Skeletal muscle satellite cell (primary cell): ENCODE data around the gene HDGFL3.
"Not testable (repeated sequence)": the region's sequence is repeated elsewhere in the genome, so short reads cannot be mapped to it uniquely, and the experiment has no call there.

Experiments used
- H3K27me3 ChIP-seq: 2 replicates; pipeline ENCODE4 v1.7.0; 2013; ENCODE audit warnings: low read length; ENCODE audit not compliant: control insufficient read depth, insufficient read depth
- H3K36me3 ChIP-seq: 2 replicates; pipeline ENCODE4 v1.7.0; 2013; ENCODE audit warnings: mild to moderate bottlenecking, control low read depth, low read length; ENCODE audit not compliant: insufficient read depth
- H3K4me1 ChIP-seq: 2 replicates; pipeline ENCODE4 v1.7.0; 2013; ENCODE audit warnings: low read length; ENCODE audit not compliant: control insufficient read depth, insufficient read depth
- H3K4me2 ChIP-seq: 2 replicates; pipeline ENCODE4 v1.7.0; 2013; ENCODE audit warnings: mild to moderate bottlenecking, low read length
- H3K4me3 ChIP-seq: 2 replicates; pipeline ENCODE4 v1.7.0; 2013; ENCODE audit warnings: low read length
- H3K9ac ChIP-seq: 2 replicates; pipeline ENCODE4 v1.7.0; 2013; ENCODE audit warnings: mild to moderate bottlenecking, low read depth, low read length, moderate library complexity
- H3K9me3 ChIP-seq: replicated peaks from 2 replicates; pipeline ENCODE4 v1.7.0; 2013; ENCODE audit warnings: mild to moderate bottlenecking, control low read depth, low read length

Gene HDGFL3

DNA sequence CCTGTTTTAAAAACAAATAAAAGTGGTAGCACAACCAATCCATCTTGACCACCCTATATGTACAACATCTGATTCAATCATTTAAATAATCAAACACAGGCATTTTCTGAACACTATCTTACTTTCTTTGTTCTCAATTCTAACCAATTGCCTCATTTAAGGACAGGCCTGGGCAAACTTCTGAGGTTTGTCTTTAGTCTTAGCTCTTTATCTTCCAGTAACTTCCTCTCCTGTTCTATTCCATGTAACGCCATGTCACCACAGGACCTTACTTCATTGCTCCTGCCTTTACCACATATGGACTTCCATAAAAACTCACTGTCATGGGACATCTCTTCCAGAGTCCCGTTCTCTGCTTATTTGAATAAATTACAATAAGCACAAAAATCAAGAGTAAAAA, 14.9 kb downstream of the HDGFL3 start:
- Histone ChIP-seq H3K36me3 (no peaks in the 10 kb centered on the region), H3K4me1 (no peaks in the 10 kb centered on the region), H3K9ac (no peak overlapping the region), H3K4me2 (no peak overlapping the region), H3K9me3 (no peaks in the 10 kb centered on the region), H3K27me3 (no peaks in the 10 kb centered on the region), H3K4me3 (no peak overlapping the region)

- Histone ChIP-seq H3K9ac (no peak overlapping the region), H3K36me3 (no peaks in the 10 kb centered on the region), H3K4me1 (no peaks in the 10 kb centered on the region), H3K4me2 (no peak overlapping the region), H3K27me3 (no peaks in the 10 kb centered on the region), H3K9me3 (no peaks in the 10 kb centered on the region), H3K4me3 (no peak overlapping the region)
Measured at GRCh38 chr15:83190450-83190849, 17.2 kb downstream of the HDGFL3 start.

DNA sequence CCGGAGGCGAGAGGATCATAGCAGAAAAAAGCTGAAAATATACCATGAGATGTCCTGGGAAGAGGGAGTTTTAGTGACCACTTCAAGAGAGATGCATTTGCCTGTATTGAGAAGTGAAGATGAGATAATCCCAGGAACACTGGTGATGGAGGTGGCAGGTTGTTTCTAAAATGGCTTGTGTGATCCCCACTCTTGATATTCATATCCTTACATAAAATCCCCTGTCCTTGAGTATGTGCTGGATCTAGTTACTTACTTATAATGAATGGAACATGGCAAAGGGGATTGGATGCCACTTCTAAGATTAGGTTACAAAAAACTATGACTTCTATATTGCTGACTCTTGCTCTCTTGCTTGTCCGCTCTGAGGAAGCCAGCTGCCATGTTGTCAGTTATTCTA, 22.1 kb downstream of the HDGFL3 start:
- Histone ChIP-seq H3K4me3 (no peak overlapping the region), H3K9ac (no peak overlapping the region), H3K36me3 (no peaks in the 10 kb centered on the region), H3K27me3 (no peaks in the 10 kb centered on the region), H3K4me1 (no peaks in the 10 kb centered on the region), H3K4me2 (no peak overlapping the region), H3K9me3 (no peaks in the 10 kb centered on the region)

DNA sequence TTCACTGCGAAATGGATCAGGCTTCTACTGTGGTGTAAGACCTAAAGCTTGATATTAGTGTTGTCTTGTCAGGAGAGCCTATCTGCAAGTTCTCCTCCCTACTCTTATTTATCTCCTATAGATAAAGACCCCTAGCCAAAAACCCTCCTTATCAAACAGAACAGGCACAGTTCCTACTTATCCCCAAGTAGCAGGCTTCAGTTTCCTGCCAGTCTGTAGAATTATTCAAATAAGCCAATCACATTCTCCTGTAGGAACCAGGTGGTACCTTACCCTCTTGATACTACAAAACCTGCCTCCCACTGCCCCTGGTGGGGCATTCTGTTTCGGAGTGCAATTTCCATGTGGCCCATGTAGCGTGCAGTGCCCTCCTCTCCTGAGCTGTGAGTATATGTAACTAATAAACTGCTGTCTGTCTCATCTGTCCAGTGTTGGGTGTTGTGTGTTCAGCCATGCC, 28.7 kb downstream of the HDGFL3 start:
- Histone ChIP-seq H3K4me3 (no peak overlapping the region), H3K36me3 (no peaks in the 10 kb centered on the region), H3K9me3 (no peaks in the 10 kb centered on the region), H3K27me3 (no peaks in the 10 kb centered on the region), H3K9ac (no peak overlapping the region), H3K4me2 (no peak overlapping the region), H3K4me1 (no peaks in the 10 kb centered on the region)

DNA sequence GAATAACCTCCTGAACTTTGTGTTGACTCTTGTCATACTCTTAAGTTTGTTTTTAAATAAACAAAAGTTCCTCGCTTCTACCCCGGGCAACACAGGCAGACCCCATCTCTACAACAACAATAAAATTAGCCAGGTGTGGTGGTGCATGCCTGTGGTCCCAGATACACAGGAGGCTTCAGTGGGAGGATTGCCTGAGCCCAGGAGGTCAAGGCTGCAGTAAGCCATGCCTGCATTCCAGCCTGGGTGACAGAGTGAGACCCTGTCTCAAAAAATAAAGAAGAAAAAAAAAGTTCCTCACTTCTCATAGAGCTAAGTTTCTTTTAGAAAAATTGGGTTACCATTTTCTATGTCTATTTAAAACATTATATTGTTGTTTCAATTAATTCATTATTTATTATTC, 29.2 kb downstream of the HDGFL3 start:
- Histone ChIP-seq H3K4me1 (no peaks in the 10 kb centered on the region), H3K4me2 (no peak overlapping the region), H3K36me3 (no peaks in the 10 kb centered on the region), H3K9ac (no peak overlapping the region), H3K27me3 (no peaks in the 10 kb centered on the region), H3K9me3 (no peaks in the 10 kb centered on the region), H3K4me3 (no peak overlapping the region)

DNA sequence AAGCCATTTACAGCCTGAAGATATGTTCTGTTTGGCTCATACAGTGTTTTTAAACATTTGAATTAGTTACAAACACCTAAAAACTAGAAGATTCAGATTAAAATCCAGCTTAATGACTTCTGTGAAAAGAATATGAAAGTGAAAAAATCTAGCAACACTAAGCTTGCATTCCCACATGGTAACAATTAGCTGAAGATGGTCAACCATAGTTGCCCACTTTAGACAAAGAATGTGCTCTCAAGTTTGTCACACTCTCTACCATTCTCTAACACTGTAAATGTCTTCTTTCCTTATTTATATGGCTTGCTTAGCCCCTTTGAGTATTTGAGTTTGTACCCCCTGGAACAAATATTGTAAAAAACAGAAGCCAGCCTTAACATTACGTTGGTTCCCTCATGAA, 32.7 kb downstream of the HDGFL3 start:
- Histone ChIP-seq H3K27me3 (no peaks in the 10 kb centered on the region), H3K4me3 (no peak overlapping the region), H3K9me3 (no peaks in the 10 kb centered on the region), H3K4me1 (peaks cover 6% of the 10 kb centered on the region), H3K9ac (no peak overlapping the region), H3K4me2 (no peak overlapping the region), H3K36me3 (no peaks in the 10 kb centered on the region)

GRCh38 chr15:83170474-83171165, 37.0 kb downstream of the HDGFL3 start:
- Histone ChIP-seq H3K4me1 (peaks cover 6% of the 10 kb centered on the region), H3K9me3 (no peaks in the 10 kb centered on the region), H3K4me3 (no peak overlapping the region), H3K27me3 (no peaks in the 10 kb centered on the region), H3K9ac (no peak overlapping the region), H3K4me2 (no peak overlapping the region), H3K36me3 (no peaks in the 10 kb centered on the region)

- not testable (repeated sequence) for H3K27me3 ChIP-seq, H3K36me3 ChIP-seq, H3K9me3 ChIP-seq, H3K4me3 ChIP-seq, H3K4me2 ChIP-seq, H3K9ac ChIP-seq
- H3K4me1 ChIP-seq = peaks cover 14% of the 10 kb centered on the region
Measured at GRCh38 chr15:83169576-83169975, 38.0 kb downstream of the HDGFL3 start.

DNA sequence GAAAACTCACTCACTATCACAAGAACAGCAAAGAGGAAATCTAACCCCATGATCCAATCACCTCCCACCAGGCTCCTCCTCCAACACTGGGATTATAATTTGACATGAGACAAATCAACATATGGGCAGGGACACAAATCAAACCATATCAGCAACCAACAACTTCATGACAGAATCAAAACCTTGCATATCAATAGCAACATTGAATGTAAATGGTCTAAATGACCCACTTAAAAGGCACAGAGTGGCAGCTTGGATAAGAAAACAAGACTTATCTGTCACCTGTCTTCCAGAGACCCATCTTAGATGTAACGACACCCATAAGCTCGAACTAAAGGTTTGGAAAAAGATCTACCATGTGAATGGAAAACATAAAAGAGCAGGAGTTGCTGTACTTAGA, 40.8 kb downstream of the HDGFL3 start:
- no peaks in the 10 kb centered on the region for H3K36me3 ChIP-seq
- no peaks in the 10 kb centered on the region for H3K27me3 ChIP-seq
- peaks cover 22% of the 10 kb centered on the region for H3K4me1 ChIP-seq
- H3K9ac ChIP-seq = no peak overlapping the region
- H3K4me3 ChIP-seq = no peak overlapping the region
- H3K4me2 ChIP-seq = no peak overlapping the region
- no peaks in the 10 kb centered on the region for H3K9me3 ChIP-seq

- H3K4me2 ChIP-seq = no peak overlapping the region
- no peaks in the 10 kb centered on the region for H3K36me3 ChIP-seq
- H3K9ac ChIP-seq = no peak overlapping the region
- H3K27me3 ChIP-seq = no peaks in the 10 kb centered on the region
- H3K4me3 ChIP-seq = no peak overlapping the region
- H3K9me3 ChIP-seq = no peaks in the 10 kb centered on the region
- H3K4me1 ChIP-seq = peaks cover 22% of the 10 kb centered on the region
Measured at GRCh38 chr15:83166218-83166617, 41.4 kb downstream of the HDGFL3 start.

- Histone ChIP-seq H3K27me3 (no peaks in the 10 kb centered on the region), H3K9ac (no peak overlapping the region), H3K9me3 (no peaks in the 10 kb centered on the region), H3K4me3 (no peak overlapping the region), H3K36me3 (no peaks in the 10 kb centered on the region), H3K4me2 (no peak overlapping the region), H3K4me1 (peaks cover 16% of the 10 kb centered on the region)
Measured at GRCh38 chr15:83164771-83165404, 42.7 kb downstream of the HDGFL3 start.
